Adrenal gland (tissue), 12 donors: ENCODE measurements around the gene ELN. TPM values are rescaled to one million over a fixed set of nuclear protein-coding genes. Genes with fewer than 3 reads are reported as not detected.

Source experiments
- DNase-seq, 7 donors: peaks; one replicate each; pipeline ENCODE4 v3.0.0-alpha.2; 2019 to 2020
- H3K27ac ChIP-seq, 5 donors: fragments of 200-600 bp; sonication (generic) in 4 of 5; 1 replicate in 3 of 5; 2 replicates in 2 of 5; pipeline versions ENCODE4 v1.5.1 to v1.8.0; 2016 to 2020; ENCODE audit warnings: mild to moderate bottlenecking in 1 of 5
- H3K27me3 ChIP-seq: fragments of 200-600 bp; 2 replicates; pipeline ENCODE4 v1.8.0; 2021
- H3K36me3 ChIP-seq, 2 donors: fragments of 200-600 bp; replicated peaks in 1 of 2; 1 replicate in 1 of 2; 2 replicates in 1 of 2; pipeline versions ENCODE4 v1.5.1 to v1.8.0; 2018 to 2022
- H3K4me1 ChIP-seq, 2 donors: fragments of 200-600 bp; replicated peaks in 1 of 2; 1 replicate in 1 of 2; 2 replicates in 1 of 2; pipeline versions ENCODE4 v1.5.1 to v1.8.0; 2018 to 2021
- H3K4me3 ChIP-seq, 4 donors: fragments of 200-600 bp; sonication (generic) in 3 of 4; one replicate each; pipeline ENCODE4 v1.5.1; 2016 to 2018
- H3K9me3 ChIP-seq, 3 donors: fragments of 200-600 bp; sonication (generic) in 1 of 3; replicated peaks in 1 of 3; 1 replicate in 2 of 3; 2 replicates in 1 of 3; pipeline versions ENCODE4 v1.5.1 to v1.8.0; 2016 to 2021
- CTCF ChIP-seq, 6 experiments: fragments of 450-650 bp in 4 of 6; fragments of 200-600 bp in 2 of 6; sonication (generic) in 1 of 6; IDR thresholded peaks; 1 replicate in 5 of 6; 2 replicates in 1 of 6; pipeline versions ENCODE4 v1.5.1 to v1.8.0; 2016 to 2021; ENCODE audit warnings: antibody characterized with exemption in 6 of 6, mild to moderate bottlenecking in 2 of 6, moderate library complexity in 1 of 6
- POLR2A ChIP-seq, 2 donors: fragments of 450-650 bp; IDR thresholded peaks; one replicate each; pipeline ENCODE4 v1.6.1; 2017; ENCODE audit warnings: antibody characterized with exemption in 2 of 2, mild to moderate bottlenecking in 2 of 2, moderate library complexity in 1 of 2
- WGBS, 4 donors: extraction: QIAGEN DNeasy Blood & Tissue Kit in 2 of 4; methylation state at CpG; one replicate each; pipeline versions ENCODE4 v1.1.5 to v1.1.7; 2013 to 2017; 5-methylcytosine and 5-hydroxymethylcytosine counted together
- intact Hi-C, 2 donors: fragments of 100-400 bp; cut with DNase I; formaldehyde crosslinking; loops; one replicate each; pipeline versions ENCODE4 v1.14.1 to v1.15.0; 2022 to 2023
- polyA plus RNA-seq, 3 donors: library from polyadenylated mRNA; stranded (reverse); fragments of 200-250 nt in 2 of 3; fragments of 350-450 nt in 1 of 3; fragmentation: Illumina TruSeq in 1 of 3; extraction: RNeasy Lipid Tissue Mini Kit (QIAGEN cat#74804) in 1 of 3; gene quantifications; one replicate each; pipeline ENCODE4 v1.2.3, GENCODE V29; 2013 to 2014
- total RNA-seq, 9 donors: library from RNA; depleted of rRNA in 4 of 9; stranded (reverse); fragments of >200 nt in 4 of 9; fragments of 120-200 nt in 1 of 9; fragmentation: NEBNext Ultra II Directional in 1 of 9; extraction: Animal tissue kit (Norgen Biotek cat#: 25700) in 1 of 9; gene quantifications; one replicate each; pipeline versions ENCODE4 v1.1.0 to v1.2.4, GENCODE V29; 2013 to 2023
- donor health status: healthy with polysubstance abuse.
- donor health status: Bipolar disorder and iron deficiency.
- donor health status: DM: yes; HTN: yes; CAD: no.
- donor health status: DM: no; HTN: no; CAD: no.
- donor health status: DM: no; HTN: no; CAD: no.
- donor health status: DM: yes; HTN: yes; CAD: no.

Gene ELN
- total and polyA plus RNA-seq, 12 donors, result 4.6 to 107 (median 15.9) TPM

- H3K27me3 ChIP-seq, result no peaks in the 10 kb centered on the region
- no peaks in the 10 kb centered on the region for H3K36me3 ChIP-seq
- no peak overlapping the region for H3K27ac ChIP-seq
- no peak for TF ChIP-seq CTCF (IDR thresholded peaks at IDR 0.05)
- no peak for TF ChIP-seq POLR2A (IDR thresholded peaks at IDR 0.05)
- DNase-seq, result no peak
- intact Hi-C loops, result no loop called here
- peaks cover 16 to 26% of the 10 kb centered on the region in 2 donors for H3K4me1 ChIP-seq
- no peaks in the 10 kb centered on the region for H3K9me3 ChIP-seq
- WGBS, 4 donors, result 90 to 96% (median 96%) methylated on average over 10 of the region's 10 CpGs
- no peak overlapping the region for H3K4me3 ChIP-seq
These were observed 59.9 kb downstream of the ELN start for GRCh38 chr7:74087791-74088453.

- Histone ChIP-seq H3K9me3 (no peaks in the 10 kb centered on the region), H3K27ac (peak overlapping the region in 3 of 5 donors; percentile 26 to 84 (median 67)), H3K36me3 (no peaks in the 10 kb centered on the region), H3K27me3 (no peaks in the 10 kb centered on the region), H3K4me1 (peaks cover 5 to 26% of the 10 kb centered on the region in 2 donors), H3K4me3 (no peak overlapping the region)
- intact Hi-C loops, result loop anchor here in 1 of 2 donors (10.0 kb wide), 1 partner anchor 92 kb away; no protein-coding TSS in a partner anchor
- WGBS, 4 donors, result 64 to 72% (median 69%) methylated on average over 3 to 13 of the region's 13 CpGs
- TF ChIP-seq POLR2A (IDR thresholded peaks at IDR 0.05) (no peak), CTCF (IDR thresholded peaks at IDR 0.05) (no peak)
- DNase-seq, result peak in 3 of 7 donors; percentile 10 to 31 (median 27)
These were observed 64.5 kb downstream of the ELN start for GRCh38 chr7:74092321-74092963.

- Histone ChIP-seq H3K36me3 (no peaks in the 10 kb centered on the region), H3K4me3 (peak overlapping the region in 1 of 4 donors; percentile 52), H3K4me1 (peaks cover 5 to 26% of the 10 kb centered on the region in 2 donors), H3K9me3 (no peaks in the 10 kb centered on the region), H3K27me3 (no peaks in the 10 kb centered on the region), H3K27ac (peak overlapping the region in 3 of 5 donors; percentile 26 to 84 (median 67))
- peak in 6 of 7 donors; percentile 27 to 72 (median 47) for DNase-seq
- intact Hi-C loops, result loop anchor here in 1 of 2 donors (10.0 kb wide), 1 partner anchor 92 kb away; no protein-coding TSS in a partner anchor
- TF ChIP-seq CTCF (IDR thresholded peaks at IDR 0.05) (no peak), POLR2A (IDR thresholded peaks at IDR 0.05) (no peak)
- 50 to 60% (median 55%) methylated on average over 1 to 12 of the region's 12 CpGs for WGBS, 4 donors
These were observed 65.0 kb downstream of the ELN start for GRCh38 chr7:74092964-74093471.

GRCh38 chr7:74093671-74094223 is 65.8 kb downstream of the ELN start:
- no peak for DNase-seq
- no peaks in the 10 kb centered on the region for H3K27me3 ChIP-seq
- peak overlapping the region in 3 of 5 donors; percentile 36 to 84 (median 67) for H3K27ac ChIP-seq
- peak overlapping the region in 1 of 4 donors; percentile 52 for H3K4me3 ChIP-seq
- WGBS, 4 donors, result 45 to 80% (median 54%) methylated on average over 1 to 15 of the region's 15 CpGs
- intact Hi-C loops, result loop anchor here in 1 of 2 donors (10.0 kb wide), 1 partner anchor 91 kb away; no protein-coding TSS in a partner anchor
- H3K36me3 ChIP-seq, result no peaks in the 10 kb centered on the region
- H3K4me1 ChIP-seq, result peaks cover 5 to 26% of the 10 kb centered on the region in 2 donors
- TF ChIP-seq CTCF (IDR thresholded peaks at IDR 0.05) (no peak), POLR2A (IDR thresholded peaks at IDR 0.05) (no peak)
- H3K9me3 ChIP-seq, result no peaks in the 10 kb centered on the region
